ENCODE data around the gene SEC22C. TPM values are rescaled to one million over a fixed set of nuclear protein-coding genes. Genes with fewer than 3 reads are reported as not detected.
A peak's percentile ranks its signal among the peaks of the same experiment; 100 is the strongest.

Gene SEC22C
- polyA plus RNA-seq, 1 donor (not counting 4 experiments of a cell fraction or from before 2014, with no cell fraction given): 58.4 TPM

DNA sequence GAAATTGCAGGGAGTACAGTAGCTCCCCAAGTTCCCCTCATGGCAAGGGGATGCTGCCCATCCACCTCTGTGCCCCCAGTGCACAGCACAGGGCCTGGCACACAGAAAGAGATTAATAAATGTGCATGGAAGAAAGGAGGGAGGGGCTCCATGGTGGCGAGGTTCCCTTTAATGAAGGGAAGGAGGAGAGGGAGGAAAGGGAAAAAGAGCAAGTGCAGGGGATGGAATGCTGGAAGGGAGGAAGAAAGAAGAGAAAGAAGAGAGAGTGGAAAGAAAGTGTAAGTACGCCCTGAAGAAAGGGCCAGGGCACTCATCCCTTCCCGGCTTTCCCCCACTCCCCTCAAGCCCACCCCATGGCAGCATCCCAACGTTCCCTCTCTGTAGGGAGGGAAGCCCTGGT lies 80.9 kb downstream of the SEC22C start:
- peaks cover 32% of the 10 kb centered on the region for H3K4me1 ChIP-seq (ENCODE audit: control insufficient read depth, extremely low read depth, insufficient read depth, low read length)
- H3K27me3 ChIP-seq (ENCODE audit: control insufficient read depth, extremely low read depth, insufficient read depth, low read length): peaks cover 10% of the 10 kb centered on the region
- dilution Hi-C loops (cut with MboI; ENCODE audit: extremely low pct_ligation_motif_present, low sequenced_read_pairs): no loop called here
- no peaks in the 10 kb centered on the region for H3K79me2 ChIP-seq (ENCODE audit: control insufficient read depth, insufficient read depth, low read length)
- H3K9ac ChIP-seq (ENCODE audit: control insufficient read depth, extremely low read depth, insufficient read depth, low read length): no peak overlapping the region
- H3K9me1 ChIP-seq (ENCODE audit: control insufficient read depth, extremely low read depth, insufficient read depth, low read length): peaks cover 2% of the 10 kb centered on the region
- no peak overlapping the region for H2AFZ ChIP-seq (ENCODE audit: control insufficient read depth, low read length)
- DNase-seq (ENCODE audit: low read depth, low spot score) (no peak), FAIRE-seq (no peak)
- H3K36me3 ChIP-seq (ENCODE audit: control insufficient read depth in 2 of 2, extremely low read depth in 1 of 2, insufficient read depth in 2 of 2, low read length in 2 of 2): no peaks in the 10 kb centered on the region
- H3K4me2 ChIP-seq (ENCODE audit: control insufficient read depth, extremely low read depth, insufficient read depth, low read depth, low read length): no peak overlapping the region
- no peaks in the 10 kb centered on the region for H4K20me1 ChIP-seq (ENCODE audit: control insufficient read depth, extremely low read depth, insufficient read depth, low read length)
- TF ChIP-seq EZH2 (IDR thresholded peaks at IDR 0.05; ENCODE audit: low read length): no peak
- TF ChIP-seq, protein P1, sequence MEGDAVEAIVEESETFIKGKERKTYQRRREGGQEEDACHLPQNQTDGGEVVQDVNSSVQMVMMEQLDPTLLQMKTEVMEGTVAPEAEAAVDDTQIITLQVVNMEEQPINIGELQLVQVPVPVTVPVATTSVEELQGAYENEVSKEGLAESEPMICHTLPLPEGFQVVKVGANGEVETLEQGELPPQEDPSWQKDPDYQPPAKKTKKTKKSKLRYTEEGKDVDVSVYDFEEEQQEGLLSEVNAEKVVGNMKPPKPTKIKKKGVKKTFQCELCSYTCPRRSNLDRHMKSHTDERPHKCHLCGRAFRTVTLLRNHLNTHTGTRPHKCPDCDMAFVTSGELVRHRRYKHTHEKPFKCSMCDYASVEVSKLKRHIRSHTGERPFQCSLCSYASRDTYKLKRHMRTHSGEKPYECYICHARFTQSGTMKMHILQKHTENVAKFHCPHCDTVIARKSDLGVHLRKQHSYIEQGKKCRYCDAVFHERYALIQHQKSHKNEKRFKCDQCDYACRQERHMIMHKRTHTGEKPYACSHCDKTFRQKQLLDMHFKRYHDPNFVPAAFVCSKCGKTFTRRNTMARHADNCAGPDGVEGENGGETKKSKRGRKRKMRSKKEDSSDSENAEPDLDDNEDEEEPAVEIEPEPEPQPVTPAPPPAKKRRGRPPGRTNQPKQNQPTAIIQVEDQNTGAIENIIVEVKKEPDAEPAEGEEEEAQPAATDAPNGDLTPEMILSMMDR (optimal IDR thresholded peaks at IDR 0.05 in 1 of 3, IDR thresholded peaks at IDR 0.05 in 1 of 3, conservative IDR thresholded peaks at IDR 0.05 in 1 of 3; ENCODE audit: extremely low read depth in 1 of 3, insufficient read depth in 2 of 3, low read length in 3 of 3): no peak
- H3K4me3 ChIP-seq (ENCODE audit: control insufficient read depth in 2 of 3, extremely low read depth in 1 of 3, insufficient read depth in 2 of 3, low read depth in 1 of 3, low read length in 3 of 3): no peak overlapping the region
- no peaks in the 10 kb centered on the region for H3K9me3 ChIP-seq (ENCODE audit: control insufficient read depth, low read depth, low read length)
- no peak overlapping the region for H3K27ac ChIP-seq (ENCODE audit: control insufficient read depth, insufficient read depth, low read length)

DNA sequence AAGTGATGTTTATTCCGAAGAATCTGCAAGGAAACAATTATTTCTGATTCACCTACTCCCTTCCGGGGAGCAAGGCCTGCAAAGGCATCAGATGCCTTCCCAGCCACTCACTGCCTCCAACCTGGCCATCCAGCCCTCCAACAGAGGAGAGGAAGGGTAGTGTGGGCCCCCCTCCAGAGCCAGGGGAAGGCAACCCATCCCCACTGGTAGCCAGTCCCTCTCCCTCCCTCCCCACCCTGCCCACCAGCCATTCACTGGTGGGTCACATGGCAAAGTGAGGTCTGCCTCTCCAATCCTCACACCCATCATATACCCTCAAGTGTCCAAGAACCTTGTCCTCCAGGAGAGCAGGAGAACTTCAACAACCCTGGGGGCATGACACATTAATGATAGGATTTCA lies 81.7 kb downstream of the SEC22C start:
- H3K27ac ChIP-seq (ENCODE audit: control insufficient read depth, insufficient read depth, low read length): no peak overlapping the region
- peaks cover 10% of the 10 kb centered on the region for H3K27me3 ChIP-seq (ENCODE audit: control insufficient read depth, extremely low read depth, insufficient read depth, low read length)
- no peaks in the 10 kb centered on the region for H3K9me3 ChIP-seq (ENCODE audit: control insufficient read depth, low read depth, low read length)
- H3K9ac ChIP-seq (ENCODE audit: control insufficient read depth, extremely low read depth, insufficient read depth, low read length): no peak overlapping the region
- no peak overlapping the region for H3K4me3 ChIP-seq (ENCODE audit: control insufficient read depth in 2 of 3, extremely low read depth in 1 of 3, insufficient read depth in 2 of 3, low read depth in 1 of 3, low read length in 3 of 3)
- H3K4me1 ChIP-seq (ENCODE audit: control insufficient read depth, extremely low read depth, insufficient read depth, low read length): peaks cover 32% of the 10 kb centered on the region
- H4K20me1 ChIP-seq (ENCODE audit: control insufficient read depth, extremely low read depth, insufficient read depth, low read length): no peaks in the 10 kb centered on the region
- H3K9me1 ChIP-seq (ENCODE audit: control insufficient read depth, extremely low read depth, insufficient read depth, low read length): peaks cover 2% of the 10 kb centered on the region
- H3K36me3 ChIP-seq (ENCODE audit: control insufficient read depth in 2 of 2, extremely low read depth in 1 of 2, insufficient read depth in 2 of 2, low read length in 2 of 2): no peaks in the 10 kb centered on the region
- TF ChIP-seq EZH2 (IDR thresholded peaks at IDR 0.05; ENCODE audit: low read length): no peak
- TF ChIP-seq, protein P1 (optimal IDR thresholded peaks at IDR 0.05 in 1 of 3, IDR thresholded peaks at IDR 0.05 in 1 of 3, conservative IDR thresholded peaks at IDR 0.05 in 1 of 3; ENCODE audit: extremely low read depth in 1 of 3, insufficient read depth in 2 of 3, low read length in 3 of 3): no peak
- no peak overlapping the region for H2AFZ ChIP-seq (ENCODE audit: control insufficient read depth, low read length)
- no peak for FAIRE-seq
- H3K79me2 ChIP-seq (ENCODE audit: control insufficient read depth, insufficient read depth, low read length): no peaks in the 10 kb centered on the region
- H3K4me2 ChIP-seq (ENCODE audit: control insufficient read depth, extremely low read depth, insufficient read depth, low read depth, low read length): peak overlapping the region; percentile 6
- DNase-seq (ENCODE audit: low read depth, low spot score): no peak
- dilution Hi-C loops (cut with MboI; ENCODE audit: extremely low pct_ligation_motif_present, low sequenced_read_pairs): no loop called here

Data from keratinocyte (primary cell).